HG03432 (cell line): ENCODE data around the gene WDR27.

Experiments used
- ATAC-seq: cut with Tn5 transposase; IDR thresholded peaks from one replicate; pipeline ENCODE4 v1.9.1; 2021; ENCODE audit warnings: mild to moderate bottlenecking, moderate library complexity; ENCODE audit not compliant: unreplicated experiment

Gene WDR27

GRCh38 chr6:169701954-169702839 is at the start of gene WDR27, which contains the start of gene C6orf120:
TSS of gene WDR27 (minus strand) at chr6:169702029. CDS start at chr6:169689005, 13,024 bp downstream.
TSS of gene C6orf120 (plus strand) at chr6:169702126. CDS start at chr6:169702460, 334 bp downstream.
- peak; percentile 95 for ATAC-seq

- ATAC-seq, result no peak
These were observed 44.7 kb upstream of the WDR27 start for GRCh38 chr6:169746556-169746955.

- no peak for ATAC-seq
These were observed 43.6 kb upstream of the WDR27 start for GRCh38 chr6:169745405-169745804.

- ATAC-seq, result no peak
These were observed 39.5 kb upstream of the WDR27 start for GRCh38 chr6:169741344-169741743.

- no peak for ATAC-seq
These were observed 37.2 kb upstream of the WDR27 start for GRCh38 chr6:169738976-169739529.

GRCh38 chr6:169738204-169738975 is 36.6 kb upstream of the WDR27 start:
- ATAC-seq, result no peak

- no peak for ATAC-seq
These were observed 28.1 kb upstream of the WDR27 start for GRCh38 chr6:169729961-169730360.

- ATAC-seq, result no peak
These were observed 25.1 kb upstream of the WDR27 start for GRCh38 chr6:169726963-169727362.

GRCh38 chr6:169726049-169726400 is 24.2 kb upstream of the WDR27 start:
- ATAC-seq, result no peak

GRCh38 chr6:169725125-169726048 is 23.6 kb upstream of the WDR27 start:
- ATAC-seq, result peak; percentile 21

GRCh38 chr6:169724494-169725124 is 22.8 kb upstream of the WDR27 start, which contains the start of gene PHF10:
TSS of gene PHF10 (minus strand) at chr6:169724500. CDS start at chr6:169723931, 569 bp downstream.
- peak; percentile 55 for ATAC-seq

- ATAC-seq, result peak; percentile 57
These were observed 22.2 kb upstream of the WDR27 start for GRCh38 chr6:169723991-169724493.

GRCh38 chr6:169723200-169723909 is 21.5 kb upstream of the WDR27 start:
- ATAC-seq, result peak; percentile 38

GRCh38 chr6:169722362-169723199 is 20.8 kb upstream of the WDR27 start:
- ATAC-seq, result peak; percentile 16

- no peak for ATAC-seq
These were observed 18.5 kb upstream of the WDR27 start for GRCh38 chr6:169720207-169720855.

- ATAC-seq, result no peak
These were observed 17.3 kb upstream of the WDR27 start for GRCh38 chr6:169719117-169719516.

- no peak for ATAC-seq
These were observed 12.8 kb upstream of the WDR27 start for GRCh38 chr6:169714595-169714994.

- ATAC-seq, result no peak
These were observed 12.3 kb upstream of the WDR27 start for GRCh38 chr6:169714178-169714577.
